ENCODE data around the gene SIL1. TPM values are rescaled to one million over a fixed set of nuclear protein-coding genes. Genes with fewer than 3 reads are reported as not detected.

Gene SIL1
- total RNA-seq, 3 donors from 2014 or later (not counting 1 experiment from before 2014, with no cell fraction given): 16.9 to 22.5 (median 22.4) TPM

DNA sequence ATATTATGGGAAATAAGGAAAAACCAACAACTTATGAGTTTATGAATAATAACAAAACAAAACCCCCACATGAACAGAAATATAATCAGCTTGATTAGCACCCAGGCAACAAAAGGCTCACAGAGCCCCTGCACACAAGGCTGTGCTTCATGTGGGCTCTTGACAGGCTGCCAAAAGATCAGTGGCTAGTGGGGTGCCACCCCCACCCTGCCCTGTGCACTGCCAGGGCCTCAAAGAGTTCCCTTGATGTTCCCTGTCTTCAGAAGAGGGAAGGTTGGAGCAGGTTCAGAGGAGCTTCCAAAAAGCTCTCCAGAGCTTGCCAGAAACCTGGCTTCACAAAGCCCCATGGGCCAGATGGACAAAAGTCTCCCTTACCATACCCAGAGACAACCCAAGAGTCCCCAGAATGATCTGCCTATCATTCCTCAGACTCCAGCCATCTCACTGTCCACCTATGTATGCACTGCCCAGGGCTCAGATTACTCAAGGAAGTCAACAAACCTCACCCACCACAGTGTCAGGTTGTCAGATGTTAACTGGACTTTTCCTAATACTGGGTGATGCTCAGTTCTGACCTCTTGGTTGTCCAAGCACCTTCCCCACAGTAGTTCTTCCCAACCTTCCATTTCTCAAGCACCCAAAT lies 87.5 kb downstream of the SIL1 start:
- Mint-ChIP-seq H3K36me3 (no peaks in the 10 kb centered on the region), H3K27me3 (ENCODE audit: low read depth in 2 of 2) (no peaks in the 10 kb centered on the region), H3K4me1 (peaks cover 5 to 13% of the 10 kb centered on the region in 2 donors), H3K9me3 (no peaks in the 10 kb centered on the region), H3K27ac (no peak overlapping the region), H3K4me3 (no peak overlapping the region)
- DNase-seq (no peak), ATAC-seq (no peak)
- Histone ChIP-seq H3K4me1 (ENCODE audit: control insufficient read depth, insufficient read depth, low read length) (no peaks in the 10 kb centered on the region), H3K27me3 (ENCODE audit: control insufficient read depth, insufficient read depth, low read length) (no peaks in the 10 kb centered on the region), H3K9me3 (ENCODE audit: control insufficient read depth, insufficient read depth, low read length) (no peaks in the 10 kb centered on the region), H3K36me3 (ENCODE audit: control insufficient read depth, insufficient read depth, low read length) (no peaks in the 10 kb centered on the region), H3K4me3 (ENCODE audit: low read length) (no peak overlapping the region), H3K27ac (ENCODE audit: low read length) (no peak overlapping the region)
- TF ChIP-seq CTCF (IDR thresholded peaks at IDR 0.05): no peak
- intact Hi-C loops (cut with micrococcal nuclease): no loop called here

DNA sequence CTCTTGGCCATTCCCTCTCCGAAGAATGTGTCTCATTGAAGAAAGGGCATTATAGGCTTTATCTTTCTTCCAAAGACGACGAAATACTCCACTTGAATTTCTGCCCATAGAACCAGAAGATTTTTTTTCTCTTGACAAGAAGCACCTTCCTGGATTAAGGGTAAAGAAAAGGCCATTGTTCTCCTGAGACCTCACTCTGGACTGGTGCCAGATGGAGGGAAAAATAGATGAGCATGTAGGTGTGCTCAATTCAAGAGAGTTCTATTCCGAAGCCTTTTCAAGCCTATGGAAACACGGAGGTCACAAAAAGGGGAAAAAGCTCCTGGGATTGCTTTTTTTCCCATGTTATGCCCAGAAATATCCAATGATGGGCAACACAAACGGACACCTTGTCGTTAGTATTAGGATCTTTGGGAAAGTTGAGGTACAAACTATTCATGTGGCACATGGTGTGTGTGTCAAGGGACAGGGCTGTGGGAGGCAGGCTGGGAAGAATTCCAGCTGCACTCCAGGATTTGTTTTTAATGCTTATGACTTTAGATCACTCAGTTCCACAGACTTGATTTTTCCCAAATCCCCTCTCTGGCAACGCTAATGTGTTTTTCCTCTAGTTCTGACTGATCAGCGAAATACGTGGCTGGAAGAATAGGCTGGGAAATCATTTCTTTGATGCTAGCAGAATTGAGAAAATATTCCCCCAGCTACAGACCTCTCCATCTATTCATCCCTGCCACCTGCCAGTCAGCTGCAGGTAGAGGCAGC lies 89.9 kb downstream of the SIL1 start:
- WGBS (ENCODE audit: insufficient coverage): 94% methylated on average over 10 of the region's 10 CpGs
- Mint-ChIP-seq H3K27ac (no peak overlapping the region), H3K4me1 (peaks cover 5 to 9% of the 10 kb centered on the region in 2 donors), H3K4me3 (no peak overlapping the region), H3K9me3 (no peaks in the 10 kb centered on the region), H3K36me3 (no peaks in the 10 kb centered on the region), H3K27me3 (ENCODE audit: low read depth in 2 of 2) (no peaks in the 10 kb centered on the region)
- no peaks in the 10 kb centered on the region for H3K9me3 ChIP-seq (ENCODE audit: control insufficient read depth, insufficient read depth, low read length)
- no peaks in the 10 kb centered on the region for H3K4me1 ChIP-seq (ENCODE audit: control insufficient read depth, insufficient read depth, low read length)
- TF ChIP-seq CTCF (IDR thresholded peaks at IDR 0.05): no peak
- no peak for ATAC-seq
- no peaks in the 10 kb centered on the region for H3K36me3 ChIP-seq (ENCODE audit: control insufficient read depth, insufficient read depth, low read length)
- H3K27me3 ChIP-seq (ENCODE audit: control insufficient read depth, insufficient read depth, low read length): no peaks in the 10 kb centered on the region
- H3K27ac ChIP-seq (ENCODE audit: low read length): no peak overlapping the region
- intact Hi-C loops (cut with micrococcal nuclease): no loop called here
- DNase-seq: no peak
- no peak overlapping the region for H3K4me3 ChIP-seq (ENCODE audit: low read length)

- TF ChIP-seq CTCF (IDR thresholded peaks at IDR 0.05): no peak
- no peaks in the 10 kb centered on the region for H3K9me3 ChIP-seq (ENCODE audit: control insufficient read depth, insufficient read depth, low read length)
- H3K36me3 Mint-ChIP-seq: no peaks in the 10 kb centered on the region
- no peaks in the 10 kb centered on the region for H3K36me3 ChIP-seq (ENCODE audit: control insufficient read depth, insufficient read depth, low read length)
- no peak overlapping the region for H3K4me3 ChIP-seq (ENCODE audit: low read length)
- intact Hi-C loops (cut with micrococcal nuclease): no loop called here
- no peak overlapping the region for H3K4me3 Mint-ChIP-seq
- H3K4me1 ChIP-seq (ENCODE audit: control insufficient read depth, insufficient read depth, low read length): no peaks in the 10 kb centered on the region
- no peaks in the 10 kb centered on the region for H3K9me3 Mint-ChIP-seq
- WGBS (ENCODE audit: insufficient coverage): 96% methylated on average over 15 of the region's 15 CpGs
- H3K27ac Mint-ChIP-seq: no peak overlapping the region
- ATAC-seq (no peak), DNase-seq (no peak)
- peaks cover 0 to under 1% of the 10 kb centered on the region in 2 donors for H3K4me1 Mint-ChIP-seq
- H3K27me3 ChIP-seq (ENCODE audit: control insufficient read depth, insufficient read depth, low read length): no peaks in the 10 kb centered on the region
- H3K27me3 Mint-ChIP-seq (ENCODE audit: low read depth in 2 of 2): no peaks in the 10 kb centered on the region
- no peak overlapping the region for H3K27ac ChIP-seq (ENCODE audit: low read length)
These were observed 92.5 kb downstream of the SIL1 start for GRCh38 chr5:139105621-139106071.

All from natural killer cell (primary cell).